Esophagus (tissue), 2 donors: Measurements from ENCODE around the gene ULK4. TPM values are rescaled to one million over a fixed set of nuclear protein-coding genes. Genes with fewer than 3 reads are reported as not detected.

Experiments
- H3K27ac ChIP-seq, 2 donors: one replicate each; pipeline ENCODE4 v1.5.1; 2013; ENCODE audit warnings: low read depth in 2 of 2, mild to moderate bottlenecking in 2 of 2, inconsistent platforms in 1 of 2, low read length in 1 of 2, moderate library complexity in 1 of 2
- H3K27me3 ChIP-seq, 2 donors: one replicate each; pipeline ENCODE4 v1.6.1; 2013; ENCODE audit warnings: low read length in 2 of 2, control low read depth in 1 of 2, mild to moderate bottlenecking in 1 of 2; ENCODE audit not compliant: insufficient read depth in 2 of 2, control insufficient read depth in 1 of 2
- H3K36me3 ChIP-seq, 2 donors: one replicate each; pipeline ENCODE4 v1.6.1; 2013; ENCODE audit warnings: low read length in 1 of 2; ENCODE audit not compliant: control insufficient read depth in 2 of 2, insufficient read depth in 2 of 2
- H3K4me1 ChIP-seq, 2 donors: one replicate each; pipeline ENCODE4 v1.6.1; 2013; ENCODE audit warnings: low read length in 1 of 2; ENCODE audit not compliant: control insufficient read depth in 2 of 2, insufficient read depth in 2 of 2
- H3K4me3 ChIP-seq, 2 donors: one replicate each; pipeline ENCODE4 v1.5.1; 2013; ENCODE audit warnings: low read length in 2 of 2, mild to moderate bottlenecking in 2 of 2, low read depth in 1 of 2, moderate library complexity in 1 of 2
- H3K9me3 ChIP-seq, 2 donors: one replicate each; pipeline ENCODE4 v1.6.1; 2013; ENCODE audit warnings: mild to moderate bottlenecking in 2 of 2, low read depth in 1 of 2, low read length in 1 of 2, moderate library complexity in 1 of 2; ENCODE audit not compliant: control insufficient read depth in 2 of 2, insufficient read depth in 1 of 2
- WGBS, 2 donors: extraction: QIAGEN DNeasy Blood & Tissue Kit; methylation state at CpG; one replicate each; pipeline ENCODE4 v1.1.7; 2013; 5-methylcytosine and 5-hydroxymethylcytosine counted together
- polyA plus RNA-seq, 2 donors: library from polyadenylated mRNA; stranded (reverse); fragments of 200-250 nt; gene quantifications; one replicate each; pipeline ENCODE4 v1.2.3, GENCODE V29; 2013
- donor health status: healthy with polysubstance abuse.
- donor health status: Bipolar disorder and iron deficiency.

Gene ULK4
- polyA plus RNA-seq, 2 donors: 1.1 to 1.3 TPM

GRCh38 chr3:41323467-41324155 lies 638.3 kb downstream of the ULK4 start:
- Histone ChIP-seq H3K4me1 (peaks cover 0 to 2% of the 10 kb centered on the region in 2 donors), H3K36me3 (no peaks in the 10 kb centered on the region), H3K27ac (no peak overlapping the region), H3K9me3 (no peaks in the 10 kb centered on the region), H3K4me3 (no peak overlapping the region), H3K27me3 (no peaks in the 10 kb centered on the region)
- WGBS, 2 donors: 40 to 44% methylated on average over 3 of the region's 3 CpGs

DNA sequence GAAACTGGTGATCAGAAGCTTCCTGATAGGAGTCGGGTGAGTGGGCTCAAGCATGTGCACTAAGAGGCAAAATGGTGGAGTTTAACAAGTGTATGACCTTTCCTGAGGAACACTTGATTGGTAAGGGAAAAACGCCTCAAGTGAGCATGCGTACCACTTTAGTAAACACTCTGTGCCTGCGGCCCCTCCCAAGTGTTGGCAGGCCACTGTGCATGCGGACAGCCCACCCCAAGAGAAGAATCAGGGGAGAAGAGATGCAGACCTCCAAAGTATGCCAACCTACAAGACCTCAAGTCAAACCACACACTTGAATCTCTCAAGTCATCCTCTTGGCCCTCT lies 640.3 kb downstream of the ULK4 start:
- Histone ChIP-seq H3K36me3 (no peaks in the 10 kb centered on the region), H3K4me3 (no peak overlapping the region), H3K27ac (no peak overlapping the region), H3K9me3 (no peaks in the 10 kb centered on the region), H3K27me3 (no peaks in the 10 kb centered on the region), H3K4me1 (peaks cover 0 to 2% of the 10 kb centered on the region in 2 donors)
- 95 to 96% methylated on average over 5 of the region's 5 CpGs for WGBS, 2 donors

DNA sequence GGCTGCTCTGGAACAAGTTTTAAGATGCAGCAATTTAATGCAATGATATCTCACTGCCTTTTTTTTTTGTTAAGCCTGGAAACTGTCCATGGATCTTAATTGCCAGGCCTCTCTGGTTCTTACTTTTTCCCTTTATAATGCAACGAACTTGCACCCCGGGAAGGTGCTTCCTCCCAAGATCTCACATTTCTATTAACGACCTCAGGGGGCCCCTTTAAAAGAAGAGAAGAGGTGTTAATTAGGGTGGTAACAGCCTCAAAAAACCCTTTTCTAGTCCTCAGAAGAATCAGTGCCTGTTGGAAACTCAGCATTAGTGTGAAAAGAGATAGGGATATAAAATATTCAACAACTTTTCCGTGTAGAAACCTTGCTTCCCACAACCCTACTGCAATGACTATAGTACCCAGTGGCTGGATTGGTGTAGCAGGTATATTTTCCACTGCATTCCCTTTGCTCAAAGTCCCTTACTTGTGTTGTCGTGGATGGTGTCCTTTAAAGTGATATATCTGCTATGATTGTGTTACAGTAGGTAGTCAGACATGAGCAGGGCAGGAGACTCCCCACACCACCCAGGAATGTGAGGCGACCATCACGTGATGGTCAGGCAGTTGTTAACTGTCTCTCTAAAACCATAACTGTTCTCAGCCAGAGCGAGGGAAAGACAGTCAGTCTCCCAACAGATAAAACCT lies 640.8 kb downstream of the ULK4 start:
- no peak overlapping the region for H3K4me3 ChIP-seq
- no peak overlapping the region for H3K27ac ChIP-seq
- no peaks in the 10 kb centered on the region for H3K9me3 ChIP-seq
- H3K4me1 ChIP-seq: peaks cover 0 to 2% of the 10 kb centered on the region in 2 donors
- WGBS, 2 donors: 81 to 83% methylated on average over 8 of the region's 8 CpGs
- H3K27me3 ChIP-seq: no peaks in the 10 kb centered on the region
- H3K36me3 ChIP-seq: no peaks in the 10 kb centered on the region

GRCh38 chr3:41318520-41318919 lies 643.4 kb downstream of the ULK4 start:
- Histone ChIP-seq H3K36me3 (no peaks in the 10 kb centered on the region), H3K9me3 (no peaks in the 10 kb centered on the region), H3K27ac (no peak overlapping the region), H3K4me1 (no peaks in the 10 kb centered on the region), H3K4me3 (no peak overlapping the region), H3K27me3 (no peaks in the 10 kb centered on the region)
- 40 to 68% methylated on average over 2 of the region's 2 CpGs for whole genome bisulfite sequencing, 2 donors

DNA sequence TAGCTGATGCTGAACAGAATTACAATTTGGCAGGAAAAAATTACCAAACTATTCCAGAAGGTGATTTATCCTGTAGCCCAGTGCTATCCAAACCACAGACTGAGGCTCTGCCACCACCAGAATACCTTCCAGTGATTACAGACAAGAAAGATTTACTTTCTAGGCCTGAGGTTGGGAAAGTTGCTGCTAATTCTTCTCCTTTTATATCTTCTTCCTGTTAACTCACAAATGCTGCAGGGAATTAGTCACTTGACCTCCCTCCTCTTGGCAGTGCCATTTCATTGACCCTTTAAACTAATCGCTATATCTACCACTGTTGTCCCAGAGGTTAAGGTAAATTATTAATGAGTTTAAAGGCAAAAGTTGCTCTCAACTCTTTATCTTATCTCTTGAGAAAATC lies 644.2 kb downstream of the ULK4 start:
- H3K9me3 ChIP-seq: no peaks in the 10 kb centered on the region
- no peak overlapping the region for H3K27ac ChIP-seq
- H3K4me1 ChIP-seq: no peaks in the 10 kb centered on the region
- no peak overlapping the region for H3K4me3 ChIP-seq
- 71 to 81% methylated on average over 1 of the region's 1 CpG for WGBS, 2 donors
- H3K27me3 ChIP-seq: no peaks in the 10 kb centered on the region
- no peaks in the 10 kb centered on the region for H3K36me3 ChIP-seq

- Histone ChIP-seq H3K4me1 (no peaks in the 10 kb centered on the region), H3K36me3 (no peaks in the 10 kb centered on the region), H3K9me3 (no peaks in the 10 kb centered on the region), H3K27ac (no peak overlapping the region), H3K4me3 (no peak overlapping the region), H3K27me3 (no peaks in the 10 kb centered on the region)
- WGBS, 2 donors: 94 to 98% methylated on average over 6 of the region's 6 CpGs
Observed at GRCh38 chr3:41317298-41317697, 644.6 kb downstream of the ULK4 start.

GRCh38 chr3:41315126-41315525 lies 646.8 kb downstream of the ULK4 start:
- no peak overlapping the region for H3K27ac ChIP-seq
- no peaks in the 10 kb centered on the region for H3K4me1 ChIP-seq
- no peaks in the 10 kb centered on the region for H3K27me3 ChIP-seq
- WGBS, 2 donors: 96 to 99% methylated on average over 2 of the region's 2 CpGs
- no peaks in the 10 kb centered on the region for H3K36me3 ChIP-seq
- H3K4me3 ChIP-seq: no peak overlapping the region
- H3K9me3 ChIP-seq: no peaks in the 10 kb centered on the region

DNA sequence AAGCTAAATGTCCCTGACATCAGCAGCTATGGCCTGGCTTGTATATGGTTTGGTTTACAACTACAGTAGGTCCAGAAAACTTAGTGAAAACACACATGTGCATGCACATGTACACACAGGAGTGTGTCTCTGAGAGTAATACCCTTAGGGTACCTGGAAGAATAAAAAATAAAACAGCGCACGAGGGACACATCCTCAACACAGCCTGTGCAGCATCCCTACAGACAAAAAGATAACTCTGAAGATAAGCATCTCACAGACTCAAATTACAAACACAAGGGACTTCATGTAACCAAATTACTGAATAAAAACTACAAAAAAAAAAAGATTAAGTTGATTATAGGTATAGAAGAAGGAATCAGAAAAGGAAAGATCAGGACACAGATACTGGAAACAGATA lies 653.8 kb downstream of the ULK4 start:
- 89 to 94% methylated on average over 2 of the region's 2 CpGs for WGBS, 2 donors

DNA sequence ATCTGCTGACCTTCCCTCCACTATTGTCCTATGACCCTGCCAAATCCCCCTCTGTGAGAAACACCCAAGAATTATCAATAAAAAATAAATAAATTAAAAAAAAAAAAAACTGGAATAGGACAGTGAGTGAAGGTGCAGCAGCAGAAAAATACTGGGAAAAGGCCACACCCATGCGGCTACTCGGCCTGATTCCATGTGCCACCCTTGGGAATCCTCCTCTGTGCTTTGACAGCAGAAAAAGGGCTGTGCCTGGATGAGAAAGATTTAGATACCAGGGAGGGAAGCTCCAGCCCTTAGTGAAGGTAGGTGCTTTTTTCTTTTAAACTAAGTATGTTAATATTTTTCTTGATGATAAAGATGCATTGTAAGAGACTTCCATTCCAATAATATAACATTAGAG lies 654.8 kb downstream of the ULK4 start:
- H3K27ac ChIP-seq: no peak overlapping the region
- no peaks in the 10 kb centered on the region for H3K36me3 ChIP-seq
- no peaks in the 10 kb centered on the region for H3K9me3 ChIP-seq
- no peak overlapping the region for H3K4me3 ChIP-seq
- 81 to 82% methylated on average over 2 of the region's 2 CpGs for WGBS, 2 donors
- H3K27me3 ChIP-seq: no peaks in the 10 kb centered on the region
- H3K4me1 ChIP-seq: no peaks in the 10 kb centered on the region

More for the DNA sequence above, 653.8 kb downstream of the ULK4 start:
- Histone ChIP-seq H3K4me1 (no peaks in the 10 kb centered on the region), H3K9me3 (no peaks in the 10 kb centered on the region), H3K36me3 (no peaks in the 10 kb centered on the region), H3K27me3 (no peaks in the 10 kb centered on the region), H3K27ac (no peak overlapping the region), H3K4me3 (no peak overlapping the region)

GRCh38 chr3:41304593-41304992 lies 657.3 kb downstream of the ULK4 start:
- WGBS, 2 donors: 39 to 47% methylated on average over 2 of the region's 2 CpGs
- H3K27ac ChIP-seq: no peak overlapping the region

More at GRCh38 chr3:41304593-41304992, 657.3 kb downstream of the ULK4 start:
- H3K36me3 ChIP-seq: no peaks in the 10 kb centered on the region
- no peaks in the 10 kb centered on the region for H3K27me3 ChIP-seq
- H3K4me1 ChIP-seq: no peaks in the 10 kb centered on the region
- H3K9me3 ChIP-seq: no peaks in the 10 kb centered on the region
- no peak overlapping the region for H3K4me3 ChIP-seq
